Ishikawa (cell line): ENCODE data around the gene RNASEH2C.

Source experiments
- EP300 ChIP-seq: IDR thresholded peaks from 2 replicates; pipeline ENCODE4 v1.6.1; 2012; ENCODE audit warnings: borderline replicate concordance
- NFIC ChIP-seq: IDR thresholded peaks from 2 replicates; pipeline ENCODE4 v1.6.1; 2012
- RAD21 ChIP-seq: IDR thresholded peaks from 2 replicates; pipeline ENCODE4 v1.6.1; 2012; ENCODE audit warnings: low read depth
- TAF1 ChIP-seq: IDR thresholded peaks from 2 replicates; pipeline ENCODE4 v1.6.1; 2012; ENCODE audit warnings: low read depth, mild to moderate bottlenecking
- YY1 ChIP-seq: IDR thresholded peaks from 2 replicates; pipeline ENCODE4 v1.6.1; 2012; ENCODE audit warnings: low read depth
- TF ChIP-seq, protein P1 (sequence below): IDR thresholded peaks from 2 replicates; pipeline ENCODE4 v1.6.1; 2012; ENCODE audit warnings: low read depth, mild to moderate bottlenecking
- TF ChIP-seq, protein P2 (sequence below): IDR thresholded peaks from 2 replicates; pipeline ENCODE4 v1.6.1; 2012
- TF ChIP-seq, protein P3 (sequence below): IDR thresholded peaks from 2 replicates; pipeline ENCODE4 v1.6.1; 2012

DNA sequence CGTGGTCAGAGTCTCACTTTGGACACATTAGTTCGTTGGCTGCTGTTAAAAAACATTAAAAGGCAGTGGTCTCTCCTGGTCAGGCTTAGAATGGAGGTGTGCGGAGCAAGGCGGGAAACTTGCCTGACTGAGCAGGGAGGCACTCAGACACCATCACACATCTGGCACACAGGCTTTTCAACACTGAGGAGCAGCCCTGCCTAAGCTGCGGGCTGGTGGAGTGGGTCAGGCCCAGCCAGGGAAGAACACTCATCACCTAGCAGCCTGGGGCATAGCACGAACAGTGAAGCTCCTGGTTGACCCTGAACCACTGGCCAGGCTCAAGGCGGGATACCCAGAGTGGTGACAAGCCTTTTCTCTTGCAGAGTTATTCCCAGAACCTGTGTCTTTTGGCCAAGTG is 4.3 kb downstream of the RNASEH2C start:
- TF ChIP-seq RAD21 (no peak), EP300 (no peak), NFIC (no peak), YY1 (no peak), TAF1 (no peak)
- TF ChIP-seq, protein P1, sequence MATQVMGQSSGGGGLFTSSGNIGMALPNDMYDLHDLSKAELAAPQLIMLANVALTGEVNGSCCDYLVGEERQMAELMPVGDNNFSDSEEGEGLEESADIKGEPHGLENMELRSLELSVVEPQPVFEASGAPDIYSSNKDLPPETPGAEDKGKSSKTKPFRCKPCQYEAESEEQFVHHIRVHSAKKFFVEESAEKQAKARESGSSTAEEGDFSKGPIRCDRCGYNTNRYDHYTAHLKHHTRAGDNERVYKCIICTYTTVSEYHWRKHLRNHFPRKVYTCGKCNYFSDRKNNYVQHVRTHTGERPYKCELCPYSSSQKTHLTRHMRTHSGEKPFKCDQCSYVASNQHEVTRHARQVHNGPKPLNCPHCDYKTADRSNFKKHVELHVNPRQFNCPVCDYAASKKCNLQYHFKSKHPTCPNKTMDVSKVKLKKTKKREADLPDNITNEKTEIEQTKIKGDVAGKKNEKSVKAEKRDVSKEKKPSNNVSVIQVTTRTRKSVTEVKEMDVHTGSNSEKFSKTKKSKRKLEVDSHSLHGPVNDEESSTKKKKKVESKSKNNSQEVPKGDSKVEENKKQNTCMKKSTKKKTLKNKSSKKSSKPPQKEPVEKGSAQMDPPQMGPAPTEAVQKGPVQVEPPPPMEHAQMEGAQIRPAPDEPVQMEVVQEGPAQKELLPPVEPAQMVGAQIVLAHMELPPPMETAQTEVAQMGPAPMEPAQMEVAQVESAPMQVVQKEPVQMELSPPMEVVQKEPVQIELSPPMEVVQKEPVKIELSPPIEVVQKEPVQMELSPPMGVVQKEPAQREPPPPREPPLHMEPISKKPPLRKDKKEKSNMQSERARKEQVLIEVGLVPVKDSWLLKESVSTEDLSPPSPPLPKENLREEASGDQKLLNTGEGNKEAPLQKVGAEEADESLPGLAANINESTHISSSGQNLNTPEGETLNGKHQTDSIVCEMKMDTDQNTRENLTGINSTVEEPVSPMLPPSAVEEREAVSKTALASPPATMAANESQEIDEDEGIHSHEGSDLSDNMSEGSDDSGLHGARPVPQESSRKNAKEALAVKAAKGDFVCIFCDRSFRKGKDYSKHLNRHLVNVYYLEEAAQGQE = no peak
- TF ChIP-seq, protein P2, sequence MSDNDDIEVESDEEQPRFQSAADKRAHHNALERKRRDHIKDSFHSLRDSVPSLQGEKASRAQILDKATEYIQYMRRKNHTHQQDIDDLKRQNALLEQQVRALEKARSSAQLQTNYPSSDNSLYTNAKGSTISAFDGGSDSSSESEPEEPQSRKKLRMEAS = no peak
- TF ChIP-seq, protein P3, sequence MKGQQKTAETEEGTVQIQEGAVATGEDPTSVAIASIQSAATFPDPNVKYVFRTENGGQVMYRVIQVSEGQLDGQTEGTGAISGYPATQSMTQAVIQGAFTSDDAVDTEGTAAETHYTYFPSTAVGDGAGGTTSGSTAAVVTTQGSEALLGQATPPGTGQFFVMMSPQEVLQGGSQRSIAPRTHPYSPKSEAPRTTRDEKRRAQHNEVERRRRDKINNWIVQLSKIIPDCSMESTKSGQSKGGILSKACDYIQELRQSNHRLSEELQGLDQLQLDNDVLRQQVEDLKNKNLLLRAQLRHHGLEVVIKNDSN = no peak
